ENCODE data around the gene SIDT2.

SIDT2 gene

DNA sequence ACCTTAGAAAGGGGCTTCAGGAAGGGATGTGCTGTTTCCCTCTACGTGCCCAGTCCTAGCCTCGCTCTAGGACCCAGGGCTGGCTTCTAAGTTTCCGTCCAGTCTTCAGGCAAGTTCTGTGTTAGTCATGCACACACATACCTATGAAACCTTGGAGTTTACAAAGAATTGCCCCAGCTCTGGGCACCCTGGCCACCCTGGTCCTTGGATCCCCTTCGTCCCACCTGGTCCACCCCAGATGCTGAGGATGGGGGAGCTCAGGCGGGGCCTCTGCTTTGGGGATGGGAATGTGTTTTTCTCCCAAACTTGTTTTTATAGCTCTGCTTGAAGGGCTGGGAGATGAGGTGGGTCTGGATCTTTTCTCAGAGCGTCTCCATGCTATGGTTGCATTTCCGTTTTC, 18.5 kb downstream of the SIDT2 start:
- no peaks in the 10 kb centered on the region for H3K27me3 ChIP-seq (ENCODE audit: control insufficient read depth in 2 of 2, insufficient read depth in 2 of 2, low read length in 2 of 2)
- H3K9ac ChIP-seq (ENCODE audit: low read depth in 1 of 2, low read length in 2 of 2) = peak overlapping the region in 1 of 2 donors; percentile 60
- peaks cover 21 to 27% of the 10 kb centered on the region in 2 donors for H3K36me3 ChIP-seq (ENCODE audit: control insufficient read depth in 2 of 2, insufficient read depth in 2 of 2, low read length in 2 of 2)
- H3K4me1 ChIP-seq (ENCODE audit: control insufficient read depth in 2 of 2, insufficient read depth in 2 of 2, low read length in 2 of 2) = peaks cover 11 to 38% of the 10 kb centered on the region in 2 donors
- H3K9me3 ChIP-seq (ENCODE audit: control insufficient read depth in 2 of 2, low read length in 2 of 2) = no peaks in the 10 kb centered on the region
- peak overlapping the region in 1 of 2 donors; percentile 43 for H3K27ac ChIP-seq (ENCODE audit: low read depth in 2 of 2, low read length in 2 of 2)
- H3K4me3 ChIP-seq (ENCODE audit: low read length in 2 of 2) = no peak overlapping the region

DNA sequence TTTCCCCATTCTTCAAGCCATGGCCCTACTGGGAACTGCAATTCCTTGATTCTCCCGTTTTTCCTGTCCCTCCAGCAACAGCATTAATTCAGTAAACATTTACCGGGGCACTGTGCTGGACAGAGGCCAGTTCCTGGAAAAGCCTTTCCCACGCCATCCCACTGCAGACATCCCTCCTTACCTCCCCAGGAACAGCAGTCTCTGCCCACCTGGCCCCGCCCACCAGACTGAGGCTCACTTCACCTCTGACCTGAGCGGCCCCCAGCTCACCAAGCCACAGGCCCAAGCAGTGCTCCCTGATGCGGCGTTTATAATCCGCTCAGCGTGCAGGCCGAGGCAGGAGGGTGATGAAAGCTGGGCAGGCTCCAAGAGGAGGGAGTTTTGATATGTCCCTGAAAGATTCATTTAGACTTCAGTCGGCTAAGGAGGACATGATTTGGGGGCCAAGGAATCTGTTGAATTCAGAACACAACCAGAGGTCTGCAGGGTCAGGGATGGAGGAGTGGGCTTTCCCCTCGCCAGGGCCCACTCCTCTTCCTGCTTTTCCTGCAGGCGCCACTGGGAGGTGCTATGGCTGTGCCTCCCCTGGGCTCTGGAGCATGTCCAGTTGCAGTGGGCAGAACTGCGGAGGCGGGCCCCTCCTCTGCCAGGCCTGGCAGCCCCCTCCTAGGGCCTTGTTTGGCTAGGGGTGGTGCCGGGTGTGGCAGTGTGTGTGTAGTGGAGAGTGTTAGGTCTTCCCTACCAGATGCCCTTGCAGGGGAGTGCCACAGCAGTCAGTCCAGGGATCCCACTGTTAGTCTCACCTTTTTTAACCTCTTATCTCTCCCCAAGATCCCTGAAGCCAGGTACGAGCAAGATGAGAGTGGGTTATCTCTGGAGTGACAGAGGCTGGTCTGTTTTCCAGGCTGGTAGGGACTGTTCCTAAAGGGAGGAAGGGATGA, 19.2 kb downstream of the SIDT2 start:
- peaks cover 11 to 38% of the 10 kb centered on the region in 2 donors for H3K4me1 ChIP-seq (ENCODE audit: control insufficient read depth in 2 of 2, insufficient read depth in 2 of 2, low read length in 2 of 2)
- H3K27ac ChIP-seq (ENCODE audit: low read depth in 2 of 2, low read length in 2 of 2) = peak overlapping the region; percentile 71 to 84

DNA sequence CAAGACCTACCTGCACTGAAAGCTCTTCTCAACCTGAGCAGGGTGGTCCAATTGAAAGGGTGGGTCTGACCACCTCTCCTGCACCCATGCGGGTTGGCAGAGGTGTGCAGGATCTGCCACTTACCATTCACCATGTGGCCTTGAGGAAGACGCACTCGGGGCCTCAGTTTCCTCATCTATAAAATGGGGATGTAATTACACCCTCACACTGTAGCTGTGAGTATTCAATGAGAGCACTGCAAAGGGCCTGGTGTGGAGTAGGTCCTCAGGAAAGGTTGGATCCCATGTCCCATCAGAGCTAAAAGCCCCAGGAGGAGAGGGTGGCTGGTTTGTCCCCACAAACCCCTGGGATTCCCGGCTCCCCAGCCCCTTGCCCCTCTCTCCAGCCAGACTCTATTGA, 20.1 kb downstream of the SIDT2 start:
- Histone ChIP-seq H3K27ac (ENCODE audit: low read depth in 2 of 2, low read length in 2 of 2) (peak overlapping the region; percentile 71 to 84), H3K27me3 (ENCODE audit: control insufficient read depth in 2 of 2, insufficient read depth in 2 of 2, low read length in 2 of 2) (no peaks in the 10 kb centered on the region), H3K4me3 (ENCODE audit: low read length in 2 of 2) (peak overlapping the region in 1 of 2 donors; percentile 49), H3K9ac (ENCODE audit: low read depth in 1 of 2, low read length in 2 of 2) (peak overlapping the region; percentile 38 to 60), H3K4me1 (ENCODE audit: control insufficient read depth in 2 of 2, insufficient read depth in 2 of 2, low read length in 2 of 2) (peaks cover 11 to 38% of the 10 kb centered on the region in 2 donors), H3K36me3 (ENCODE audit: control insufficient read depth in 2 of 2, insufficient read depth in 2 of 2, low read length in 2 of 2) (peaks cover 12 to 17% of the 10 kb centered on the region in 2 donors), H3K9me3 (ENCODE audit: control insufficient read depth in 2 of 2, low read length in 2 of 2) (no peaks in the 10 kb centered on the region)

More for the DNA sequence above, 19.2 kb downstream of the SIDT2 start:
- Histone ChIP-seq H3K9me3 (ENCODE audit: control insufficient read depth in 2 of 2, low read length in 2 of 2) (no peaks in the 10 kb centered on the region), H3K4me3 (ENCODE audit: low read length in 2 of 2) (peak overlapping the region in 1 of 2 donors; percentile 49), H3K27me3 (ENCODE audit: control insufficient read depth in 2 of 2, insufficient read depth in 2 of 2, low read length in 2 of 2) (no peaks in the 10 kb centered on the region), H3K36me3 (ENCODE audit: control insufficient read depth in 2 of 2, insufficient read depth in 2 of 2, low read length in 2 of 2) (peaks cover 15 to 20% of the 10 kb centered on the region in 2 donors), H3K9ac (ENCODE audit: low read depth in 1 of 2, low read length in 2 of 2) (peak overlapping the region in 1 of 2 donors; percentile 60)

DNA sequence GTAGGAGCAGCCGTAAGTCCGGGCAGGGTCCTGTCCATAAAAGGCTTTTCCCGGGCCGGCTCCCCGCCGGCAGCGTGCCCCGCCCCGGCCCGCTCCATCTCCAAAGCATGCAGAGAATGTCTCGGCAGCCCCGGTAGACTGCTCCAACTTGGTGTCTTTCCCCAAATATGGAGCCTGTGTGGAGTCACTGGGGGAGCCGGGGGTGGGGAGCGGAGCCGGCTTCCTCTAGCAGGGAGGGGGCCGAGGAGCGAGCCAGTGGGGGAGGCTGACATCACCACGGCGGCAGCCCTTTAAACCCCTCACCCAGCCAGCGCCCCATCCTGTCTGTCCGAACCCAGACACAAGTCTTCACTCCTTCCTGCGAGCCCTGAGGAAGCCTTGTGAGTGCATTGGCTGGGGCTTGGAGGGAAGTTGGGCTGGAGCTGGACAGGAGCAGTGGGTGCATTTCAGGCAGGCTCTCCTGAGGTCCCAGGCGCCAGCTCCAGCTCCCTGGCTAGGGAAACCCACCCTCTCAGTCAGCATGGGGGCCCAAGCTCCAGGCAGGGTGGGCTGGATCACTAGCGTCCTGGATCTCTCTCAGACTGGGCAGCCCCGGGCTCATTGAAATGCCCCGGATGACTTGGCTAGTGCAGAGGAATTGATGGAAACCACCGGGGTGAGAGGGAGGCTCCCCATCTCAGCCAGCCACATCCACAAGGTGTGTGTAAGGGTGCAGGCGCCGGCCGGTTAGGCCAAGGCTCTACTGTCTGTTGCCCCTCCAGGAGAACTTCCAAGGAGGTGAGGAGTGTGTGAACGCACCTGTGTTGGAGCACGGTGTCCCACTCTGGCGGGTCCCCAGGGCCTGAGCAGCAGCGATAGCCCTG, 20.7 kb downstream of the SIDT2 start, which contains the start of gene TAGLN:
TSS of gene TAGLN (plus strand) at position 318 of the 863 bp plus-strand sequence. CDS start 3,644 bp downstream, outside the sequence.
- Histone ChIP-seq H3K9ac (ENCODE audit: low read depth in 1 of 2, low read length in 2 of 2) (peak within 1 kb of the TSS; percentile 49 to 67), H3K4me3 (ENCODE audit: low read length in 2 of 2) (peak within 1 kb of the TSS; percentile 54 to 65), H3K4me1 (ENCODE audit: control insufficient read depth in 2 of 2, insufficient read depth in 2 of 2, low read length in 2 of 2) (peaks cover 11 to 38% of the 10 kb centered on the region in 2 donors), H3K36me3 (ENCODE audit: control insufficient read depth in 2 of 2, insufficient read depth in 2 of 2, low read length in 2 of 2) (peaks cover 18 to 19% of the 10 kb centered on the region in 2 donors), H3K27ac (ENCODE audit: low read depth in 2 of 2, low read length in 2 of 2) (peak within 1 kb of the TSS; percentile 77 to 85), H3K27me3 (ENCODE audit: control insufficient read depth in 2 of 2, insufficient read depth in 2 of 2, low read length in 2 of 2) (no peaks in the 10 kb centered on the region), H3K9me3 (ENCODE audit: control insufficient read depth in 2 of 2, low read length in 2 of 2) (no peaks in the 10 kb centered on the region)

DNA sequence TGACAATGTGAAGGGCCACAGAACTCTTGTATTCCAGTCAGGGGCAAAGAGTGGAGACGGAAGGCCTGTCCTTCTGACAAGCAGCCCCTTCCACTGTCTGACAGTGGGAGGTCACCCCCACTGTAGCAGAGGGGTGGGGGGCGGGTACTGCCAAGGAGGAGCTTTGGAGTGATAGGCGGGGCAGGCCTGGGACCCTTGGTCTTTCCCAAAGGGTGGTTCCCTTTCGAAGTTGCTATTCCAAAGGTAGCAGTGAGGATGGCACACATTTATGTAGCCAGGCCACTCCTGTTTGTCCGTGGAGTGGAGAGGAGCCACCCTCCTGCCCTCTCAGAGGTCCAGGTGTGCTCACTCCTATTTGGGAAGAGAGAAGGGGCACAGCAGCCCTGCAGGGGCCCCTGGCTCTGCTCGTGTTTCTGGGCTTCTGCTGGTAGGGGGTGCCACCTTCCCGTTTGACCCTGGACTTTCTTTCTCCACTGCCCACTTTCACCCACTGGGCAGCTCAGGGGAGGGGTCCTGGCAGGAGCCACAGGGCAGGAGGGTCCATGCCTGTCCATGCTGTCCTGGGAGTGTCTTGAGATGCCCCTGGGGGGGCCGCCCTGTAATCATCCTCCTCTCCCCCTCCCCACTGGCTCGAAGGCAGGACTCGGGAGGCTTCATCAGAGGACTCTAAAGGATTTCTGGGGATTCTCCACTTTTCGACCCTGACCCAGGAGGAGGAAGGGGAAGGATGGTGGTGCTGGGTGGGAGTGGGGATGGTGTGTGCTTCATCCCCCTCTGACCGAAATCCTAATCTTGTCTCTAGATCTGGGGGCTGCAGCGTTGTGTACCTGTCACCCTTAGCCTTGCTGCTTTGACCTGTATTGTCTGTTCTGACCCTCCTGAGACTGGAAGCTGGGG, 21.6 kb downstream of the SIDT2 start:
- H3K27me3 ChIP-seq (ENCODE audit: control insufficient read depth in 2 of 2, insufficient read depth in 2 of 2, low read length in 2 of 2) = no peaks in the 10 kb centered on the region
- H3K9ac ChIP-seq (ENCODE audit: low read depth in 1 of 2, low read length in 2 of 2) = peak overlapping the region; percentile 49 to 67

DNA sequence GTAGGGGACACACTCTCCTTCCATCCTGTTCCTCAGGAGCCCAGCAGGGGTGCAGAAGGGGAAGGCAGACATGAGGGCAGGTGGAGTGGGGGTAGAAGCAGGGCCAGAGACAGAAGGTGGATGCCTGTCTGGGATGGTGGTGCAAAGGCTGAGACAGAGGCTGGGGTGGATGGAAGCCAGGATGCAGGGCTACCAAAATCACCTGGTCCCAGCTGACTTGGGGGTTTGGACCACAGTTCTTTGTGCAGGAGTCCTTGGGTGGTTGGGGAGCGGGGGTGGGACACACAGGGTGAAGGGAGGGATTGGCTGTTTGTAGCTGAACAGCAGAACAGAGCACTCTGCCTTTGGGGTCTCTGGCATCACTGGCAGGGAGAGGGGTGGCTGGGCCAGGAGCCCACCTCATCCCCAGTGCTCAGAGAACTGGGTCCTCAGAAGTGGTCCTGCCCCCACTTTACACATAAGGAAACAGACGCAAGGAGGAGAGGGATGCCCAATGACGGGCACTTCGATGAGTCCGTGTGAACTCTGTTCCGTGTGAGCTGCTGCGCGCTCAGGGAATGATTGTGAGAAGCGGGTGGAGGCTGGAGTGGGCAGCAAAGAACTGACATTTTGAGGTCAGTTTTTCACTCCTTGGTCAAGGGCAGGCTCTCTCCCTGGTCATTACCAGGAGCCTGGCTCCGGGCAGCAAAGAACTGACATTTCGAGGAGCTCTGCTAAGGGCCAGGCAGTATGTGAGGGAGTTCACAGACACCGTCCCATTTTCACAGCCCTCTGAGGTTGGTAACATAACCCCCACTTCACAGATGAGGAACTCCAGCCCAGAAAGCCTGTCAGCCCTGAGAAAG, 22.5 kb downstream of the SIDT2 start:
- Histone ChIP-seq H3K27ac (ENCODE audit: low read depth in 2 of 2, low read length in 2 of 2) (peak overlapping the region; percentile 77 to 85), H3K4me3 (ENCODE audit: low read length in 2 of 2) (peak overlapping the region; percentile 54 to 65), H3K36me3 (ENCODE audit: control insufficient read depth in 2 of 2, insufficient read depth in 2 of 2, low read length in 2 of 2) (peaks cover 18 to 26% of the 10 kb centered on the region in 2 donors), H3K4me1 (ENCODE audit: control insufficient read depth in 2 of 2, insufficient read depth in 2 of 2, low read length in 2 of 2) (peaks cover 6 to 24% of the 10 kb centered on the region in 2 donors), H3K9me3 (ENCODE audit: control insufficient read depth in 2 of 2, low read length in 2 of 2) (no peaks in the 10 kb centered on the region), H3K27me3 (ENCODE audit: control insufficient read depth in 2 of 2, insufficient read depth in 2 of 2, low read length in 2 of 2) (no peaks in the 10 kb centered on the region), H3K9ac (ENCODE audit: low read depth in 1 of 2, low read length in 2 of 2) (peak overlapping the region; percentile 14 to 67)

More for the DNA sequence above, 21.6 kb downstream of the SIDT2 start:
- H3K27ac ChIP-seq (ENCODE audit: low read depth in 2 of 2, low read length in 2 of 2) = peak overlapping the region; percentile 77 to 85
- H3K9me3 ChIP-seq (ENCODE audit: control insufficient read depth in 2 of 2, low read length in 2 of 2) = no peaks in the 10 kb centered on the region
- H3K4me3 ChIP-seq (ENCODE audit: low read length in 2 of 2) = peak overlapping the region; percentile 54 to 65
- H3K4me1 ChIP-seq (ENCODE audit: control insufficient read depth in 2 of 2, insufficient read depth in 2 of 2, low read length in 2 of 2) = peaks cover 9 to 31% of the 10 kb centered on the region in 2 donors
- H3K36me3 ChIP-seq (ENCODE audit: control insufficient read depth in 2 of 2, insufficient read depth in 2 of 2, low read length in 2 of 2) = peaks cover 20 to 26% of the 10 kb centered on the region in 2 donors

DNA sequence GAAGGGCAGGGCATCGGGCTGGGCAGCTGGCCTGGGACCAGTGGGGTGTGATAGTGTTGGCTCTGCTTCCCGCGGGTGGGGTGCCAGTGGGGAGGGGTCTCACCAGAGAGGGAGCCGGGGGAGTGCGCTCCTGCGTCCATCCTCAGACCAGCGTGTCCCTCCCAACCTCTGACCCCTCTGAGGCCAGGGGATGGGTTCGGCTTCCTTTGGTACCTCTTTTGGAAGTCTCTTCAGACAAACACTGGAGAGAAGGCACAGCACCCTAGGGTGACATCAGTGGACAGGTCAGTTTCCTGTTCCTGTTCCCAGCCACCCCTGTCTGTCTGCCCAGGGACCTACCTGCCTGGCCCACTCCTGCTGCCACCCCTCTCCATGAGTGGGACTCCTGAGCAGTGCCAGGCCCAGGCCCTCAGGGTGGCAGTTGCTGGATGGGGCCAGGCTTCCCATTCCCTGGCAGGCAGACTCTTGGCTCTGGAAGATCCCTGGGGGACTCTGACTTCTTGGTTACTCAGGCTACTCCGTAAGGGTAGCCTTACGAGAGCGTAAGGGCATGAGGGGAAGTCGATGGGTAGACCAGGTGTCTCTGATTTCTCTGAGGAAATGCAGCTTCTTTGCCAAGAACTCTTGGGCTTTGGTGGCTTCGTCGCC, 23.2 kb downstream of the SIDT2 start:
- H3K27me3 ChIP-seq (ENCODE audit: control insufficient read depth in 2 of 2, insufficient read depth in 2 of 2, low read length in 2 of 2) = no peaks in the 10 kb centered on the region
- H3K36me3 ChIP-seq (ENCODE audit: control insufficient read depth in 2 of 2, insufficient read depth in 2 of 2, low read length in 2 of 2) = peaks cover 17 to 23% of the 10 kb centered on the region in 2 donors
- H3K4me3 ChIP-seq (ENCODE audit: low read length in 2 of 2) = peak overlapping the region; percentile 54 to 65
- peak overlapping the region; percentile 77 to 85 for H3K27ac ChIP-seq (ENCODE audit: low read depth in 2 of 2, low read length in 2 of 2)
- peak overlapping the region in 1 of 2 donors; percentile 67 for H3K9ac ChIP-seq (ENCODE audit: low read depth in 1 of 2, low read length in 2 of 2)
- H3K4me1 ChIP-seq (ENCODE audit: control insufficient read depth in 2 of 2, insufficient read depth in 2 of 2, low read length in 2 of 2) = peaks cover 6 to 24% of the 10 kb centered on the region in 2 donors
- no peaks in the 10 kb centered on the region for H3K9me3 ChIP-seq (ENCODE audit: control insufficient read depth in 2 of 2, low read length in 2 of 2)

DNA sequence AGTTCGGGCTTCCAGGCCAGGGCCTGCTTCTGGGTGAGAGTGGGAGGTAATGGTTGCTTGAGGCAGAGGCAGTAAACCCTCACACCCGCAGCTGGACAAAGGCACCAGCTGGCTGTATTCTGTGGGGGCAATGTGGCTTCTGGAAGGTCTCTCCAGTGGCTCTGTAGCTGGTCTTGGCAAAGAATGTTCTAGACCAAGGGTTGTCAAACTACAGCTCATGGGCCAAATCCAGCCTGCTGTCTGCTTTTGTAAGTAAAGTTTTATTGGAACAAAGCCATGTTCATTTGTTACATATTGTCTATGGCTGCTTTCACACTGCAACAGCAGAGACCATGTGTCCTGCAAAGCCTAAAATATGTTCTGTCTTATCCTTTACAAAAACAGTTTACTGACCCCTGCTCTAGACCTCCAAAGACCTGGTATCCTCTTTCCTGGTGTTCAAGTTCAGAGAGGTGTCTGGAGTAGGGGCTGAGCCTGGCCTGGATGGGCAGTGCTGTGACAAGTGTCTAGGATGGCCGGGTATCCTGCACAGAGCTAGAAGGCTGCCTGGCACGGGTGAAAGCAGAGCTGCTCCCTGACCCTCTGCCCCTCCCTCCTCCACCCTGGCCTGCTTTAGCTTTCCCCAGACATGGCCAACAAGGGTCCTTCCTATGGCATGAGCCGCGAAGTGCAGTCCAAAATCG, 24.0 kb downstream of the SIDT2 start:
- Histone ChIP-seq H3K27ac (ENCODE audit: low read depth in 2 of 2, low read length in 2 of 2) (peak overlapping the region in 1 of 2 donors; percentile 85), H3K4me3 (ENCODE audit: low read length in 2 of 2) (peak overlapping the region in 1 of 2 donors; percentile 42), H3K9ac (ENCODE audit: low read depth in 1 of 2, low read length in 2 of 2) (no peak overlapping the region), H3K4me1 (ENCODE audit: control insufficient read depth in 2 of 2, insufficient read depth in 2 of 2, low read length in 2 of 2) (peaks cover 6 to 18% of the 10 kb centered on the region in 2 donors), H3K9me3 (ENCODE audit: control insufficient read depth in 2 of 2, low read length in 2 of 2) (no peaks in the 10 kb centered on the region), H3K36me3 (ENCODE audit: control insufficient read depth in 2 of 2, insufficient read depth in 2 of 2, low read length in 2 of 2) (peaks cover 17 to 23% of the 10 kb centered on the region in 2 donors), H3K27me3 (ENCODE audit: control insufficient read depth in 2 of 2, insufficient read depth in 2 of 2, low read length in 2 of 2) (no peaks in the 10 kb centered on the region)
